RWPE2 (cell line): ENCODE data around the gene N4BP2L2.

Experiments
- ATAC-seq: fragments of 200-7000 bp; cut with Tn5 transposase; 3 replicates; pipeline ENCODE4 v1.9.1; 2021; ENCODE audit warnings: low read depth
- DNase-seq: peaks from one replicate; pipeline ENCODE4 v3.0.0-alpha.2; 2020; ENCODE audit warnings: low spot score
- H3K27ac ChIP-seq: fragments of 450-650 bp; 2 replicates; pipeline ENCODE4 v1.5.1; 2017; ENCODE audit warnings: mild to moderate bottlenecking; ENCODE audit not compliant: poor library complexity, severe bottlenecking
- H3K27me3 ChIP-seq: fragments of 250-450 bp; sonication (Bioruptor Pico); 2 replicates; pipeline ENCODE4 v1.5.1; 2021; ENCODE audit warnings: mild to moderate bottlenecking, moderate library complexity; ENCODE audit not compliant: insufficient read depth, poor library complexity, severe bottlenecking
- H3K36me3 ChIP-seq: fragments of 250-450 bp; sonication (Bioruptor Pico); 2 replicates; pipeline ENCODE4 v1.5.1; 2020; ENCODE audit warnings: low read depth, mild to moderate bottlenecking, moderate library complexity
- H3K4me1 ChIP-seq: fragments of 250-450 bp; sonication (Bioruptor Pico); 2 replicates; pipeline ENCODE4 v1.5.1; 2021; ENCODE audit warnings: mild to moderate bottlenecking, moderate library complexity; ENCODE audit not compliant: insufficient read depth, poor library complexity, severe bottlenecking
- H3K4me3 ChIP-seq: fragments of 250-450 bp; sonication (Bioruptor Pico); 2 replicates; pipeline ENCODE4 v1.5.1; 2021; ENCODE audit warnings: mild to moderate bottlenecking, moderate library complexity; ENCODE audit not compliant: severe bottlenecking
- H3K9me3 ChIP-seq: fragments of 250-450 bp; sonication (Bioruptor Pico); 2 replicates; pipeline ENCODE4 v1.5.1; 2021; ENCODE audit warnings: mild to moderate bottlenecking, moderate library complexity; ENCODE audit not compliant: severe bottlenecking
- CTCF ChIP-seq: fragments of 450-650 bp; IDR thresholded peaks from one replicate; pipeline ENCODE4 v1.5.1; 2017; ENCODE audit warnings: mild to moderate bottlenecking, moderate library complexity; ENCODE audit not compliant: poor library complexity, severe bottlenecking

The N4BP2L2 gene

GRCh38 chr13:32491028-32491427, 47.6 kb downstream of the N4BP2L2 start:
- no peaks in the 10 kb centered on the region for H3K4me1 ChIP-seq
- no peak for DNase-seq
- H3K9me3 ChIP-seq: no peaks in the 10 kb centered on the region
- no peak overlapping the region for H3K4me3 ChIP-seq
- no peak for ATAC-seq
- no peak overlapping the region for H3K27ac ChIP-seq
- no peaks in the 10 kb centered on the region for H3K27me3 ChIP-seq
- TF ChIP-seq CTCF: no peak
- no peaks in the 10 kb centered on the region for H3K36me3 ChIP-seq

GRCh38 chr13:32476892-32477291, 61.7 kb downstream of the N4BP2L2 start:
- ATAC-seq (no peak), DNase-seq (no peak)
- no peak overlapping the region for H3K4me3 ChIP-seq
- H3K27ac ChIP-seq: no peak overlapping the region
- TF ChIP-seq CTCF: no peak
- no peaks in the 10 kb centered on the region for H3K36me3 ChIP-seq
- no peaks in the 10 kb centered on the region for H3K9me3 ChIP-seq
- H3K4me1 ChIP-seq: no peaks in the 10 kb centered on the region
- H3K27me3 ChIP-seq: no peaks in the 10 kb centered on the region

GRCh38 chr13:32476021-32476731, 62.4 kb downstream of the N4BP2L2 start:
- Histone ChIP-seq H3K27me3 (no peaks in the 10 kb centered on the region), H3K9me3 (no peaks in the 10 kb centered on the region), H3K36me3 (no peaks in the 10 kb centered on the region), H3K4me3 (no peak overlapping the region), H3K4me1 (no peaks in the 10 kb centered on the region), H3K27ac (no peak overlapping the region)
- DNase-seq (no peak), ATAC-seq (no peak)
- no peak for TF ChIP-seq CTCF

GRCh38 chr13:32474999-32475792, 63.4 kb downstream of the N4BP2L2 start:
- ATAC-seq (no peak), DNase-seq (no peak)
- no peak overlapping the region for H3K27ac ChIP-seq
- H3K9me3 ChIP-seq: no peaks in the 10 kb centered on the region
- no peak for TF ChIP-seq CTCF
- H3K4me3 ChIP-seq: no peak overlapping the region
- H3K36me3 ChIP-seq: no peaks in the 10 kb centered on the region
- H3K27me3 ChIP-seq: no peaks in the 10 kb centered on the region
- no peaks in the 10 kb centered on the region for H3K4me1 ChIP-seq

GRCh38 chr13:32473650-32474049, 64.9 kb downstream of the N4BP2L2 start:
- TF ChIP-seq CTCF: no peak
- Histone ChIP-seq H3K4me1 (no peaks in the 10 kb centered on the region), H3K9me3 (no peaks in the 10 kb centered on the region), H3K4me3 (no peak overlapping the region), H3K36me3 (no peaks in the 10 kb centered on the region), H3K27ac (no peak overlapping the region), H3K27me3 (no peaks in the 10 kb centered on the region)
- no peak for DNase-seq
- ATAC-seq: no peak
